Kidney glomerular epithelial cell (primary cell): ENCODE measurements around the gene GNAO1.

Experiments used
- DNase-seq: peaks from one replicate; lab custom pipeline; 2025; lab: John Stamatoyannopoulos, UW

The GNAO1 gene

GRCh38 chr16:56241596-56241995 lies 50.3 kb downstream of the GNAO1 start:
- DNase-seq, result no peak

GRCh38 chr16:56242740-56243139 lies 51.5 kb downstream of the GNAO1 start:
- DNase-seq, result no peak

GRCh38 chr16:56244612-56245011 lies 53.3 kb downstream of the GNAO1 start:
- DNase-seq, result no peak

DNA sequence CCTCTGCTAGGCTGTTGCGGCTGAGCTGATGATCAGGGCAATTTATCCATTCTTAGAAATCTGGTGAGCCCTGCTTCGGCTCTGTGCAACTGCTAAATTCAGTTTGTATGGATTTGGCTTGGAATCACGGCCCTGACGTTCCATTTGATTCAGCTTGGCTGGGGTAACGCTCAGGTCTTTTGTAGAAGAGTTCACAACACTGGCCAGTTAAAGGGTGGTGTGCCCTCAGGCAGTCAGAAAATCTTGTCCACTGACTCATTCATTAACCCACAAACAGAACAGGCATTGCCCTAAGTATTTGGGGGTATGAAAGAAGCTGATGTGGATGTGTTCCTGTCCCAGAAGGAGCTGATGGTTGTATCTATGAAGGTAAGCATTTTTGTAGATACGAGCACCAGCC lies 53.9 kb downstream of the GNAO1 start:
- DNase-seq, result no peak

DNA sequence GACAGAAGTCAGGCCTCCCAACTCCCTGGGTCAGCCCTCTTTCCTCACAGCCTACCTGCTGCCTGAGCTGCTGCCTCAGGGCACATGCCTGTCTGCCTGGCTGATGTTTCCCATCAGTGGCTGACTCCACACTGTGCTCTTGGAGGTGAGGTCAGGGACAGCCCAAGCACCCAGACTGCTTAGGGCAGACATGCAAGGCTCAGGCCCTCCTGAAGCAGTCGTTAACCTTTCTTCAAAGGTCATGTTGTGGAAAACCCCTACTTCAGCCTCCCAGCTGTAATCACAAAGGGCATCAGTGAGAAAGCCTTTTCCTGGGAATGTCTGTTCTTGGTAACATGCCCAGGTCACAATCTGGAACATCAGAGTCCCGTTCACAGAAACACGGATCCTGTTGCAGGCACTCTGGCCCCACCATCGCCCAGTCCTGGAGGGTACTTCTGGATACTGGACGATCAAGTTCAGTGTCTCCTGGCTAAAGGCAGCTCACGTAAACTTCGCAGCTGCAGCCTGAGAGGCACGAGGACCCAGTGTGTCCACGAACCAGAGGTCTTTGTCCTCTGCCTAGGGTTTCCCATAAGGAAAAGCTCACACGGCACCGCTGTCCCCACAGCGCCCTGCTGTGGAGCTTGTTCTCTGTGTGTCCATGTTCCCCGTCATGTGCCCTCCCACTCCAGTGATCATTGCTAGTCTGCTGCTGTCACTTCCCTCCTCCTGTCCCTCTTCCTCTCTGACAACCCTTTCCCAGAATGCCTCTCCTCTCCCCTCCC lies 54.9 kb downstream of the GNAO1 start:
- peak; percentile 50 for DNase-seq

- DNase-seq, result no peak
Measured at GRCh38 chr16:56247018-56247417, 55.7 kb downstream of the GNAO1 start.

DNA sequence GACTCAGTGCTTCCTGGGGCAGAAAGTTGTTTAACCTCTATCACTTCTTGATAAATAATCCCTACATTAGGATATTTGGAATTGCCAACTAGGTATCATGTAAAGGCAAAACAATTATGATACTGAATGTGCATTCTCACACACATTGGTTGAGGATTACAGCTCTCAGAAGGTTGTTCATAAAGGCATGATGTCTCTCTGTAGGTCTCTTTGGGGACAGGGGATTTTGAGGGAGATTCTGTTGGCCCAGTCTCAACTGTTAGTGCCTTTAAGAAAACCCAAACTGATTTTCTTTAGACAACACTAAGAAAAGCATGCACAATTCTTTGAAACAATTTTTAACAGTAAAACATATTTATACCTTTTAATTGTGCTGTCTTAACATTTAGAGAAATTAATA lies 56.5 kb downstream of the GNAO1 start:
- DNase-seq, result no peak

DNA sequence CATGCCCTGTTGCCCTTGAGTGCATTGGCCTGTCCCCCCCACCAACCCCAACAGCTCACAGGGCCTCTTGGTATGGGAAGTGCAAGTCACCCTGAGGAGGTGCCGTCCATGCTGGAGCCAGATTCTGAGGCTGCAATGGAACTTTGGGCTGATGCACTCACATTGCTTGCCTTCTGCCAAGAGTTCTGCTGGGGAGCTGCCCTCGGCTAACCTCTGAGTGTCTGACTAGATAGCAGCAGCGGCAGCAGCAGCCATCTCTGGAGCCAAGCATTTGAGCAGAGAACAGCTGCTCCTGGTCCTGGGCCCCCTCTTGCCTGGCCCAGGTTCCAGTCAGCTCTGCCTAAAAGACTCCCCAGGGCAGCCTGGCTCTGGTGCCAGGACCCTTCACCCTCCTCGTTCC lies 61.5 kb downstream of the GNAO1 start:
- DNase-seq, result no peak

DNA sequence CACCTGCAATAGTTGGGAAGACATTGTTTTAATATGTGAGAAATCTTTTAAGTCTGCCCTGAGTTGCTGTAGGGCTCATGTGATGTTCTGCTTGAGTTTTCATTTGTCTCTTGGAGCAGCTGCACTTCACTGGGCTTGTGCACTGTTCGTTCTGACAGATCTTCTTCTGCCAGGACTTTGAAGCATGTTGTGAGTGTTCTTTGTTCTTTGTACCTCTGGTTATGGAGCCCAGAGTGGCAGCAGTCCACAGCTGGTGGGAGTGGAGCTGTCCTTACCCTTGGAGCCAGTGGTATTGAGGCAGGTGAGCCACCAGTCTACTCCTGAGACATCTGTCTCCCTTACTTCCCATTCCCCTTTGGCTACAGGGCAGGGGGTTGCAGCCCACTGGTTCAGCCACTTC lies 64.6 kb downstream of the GNAO1 start:
- DNase-seq, result no peak

DNA sequence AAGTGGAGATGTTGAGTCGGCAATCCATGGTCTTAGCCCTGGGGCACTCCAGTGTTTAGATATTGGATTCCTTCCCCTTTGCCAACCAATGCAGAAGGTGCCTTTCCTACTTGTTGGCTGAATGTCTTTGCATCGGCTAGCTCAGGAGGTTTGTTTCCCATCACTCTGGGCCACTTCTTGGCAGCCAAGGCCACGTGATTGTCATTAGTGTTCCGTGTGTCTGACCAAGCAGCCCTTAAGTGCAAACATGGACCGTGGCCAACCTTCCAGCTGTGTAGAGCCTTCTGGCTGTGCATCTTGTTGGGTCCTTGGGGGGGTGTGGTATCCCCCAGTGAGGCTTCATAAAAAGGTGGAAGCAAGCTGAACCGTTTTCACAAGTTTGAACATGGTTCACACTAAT lies 66.0 kb downstream of the GNAO1 start:
- DNase-seq, result no peak

DNA sequence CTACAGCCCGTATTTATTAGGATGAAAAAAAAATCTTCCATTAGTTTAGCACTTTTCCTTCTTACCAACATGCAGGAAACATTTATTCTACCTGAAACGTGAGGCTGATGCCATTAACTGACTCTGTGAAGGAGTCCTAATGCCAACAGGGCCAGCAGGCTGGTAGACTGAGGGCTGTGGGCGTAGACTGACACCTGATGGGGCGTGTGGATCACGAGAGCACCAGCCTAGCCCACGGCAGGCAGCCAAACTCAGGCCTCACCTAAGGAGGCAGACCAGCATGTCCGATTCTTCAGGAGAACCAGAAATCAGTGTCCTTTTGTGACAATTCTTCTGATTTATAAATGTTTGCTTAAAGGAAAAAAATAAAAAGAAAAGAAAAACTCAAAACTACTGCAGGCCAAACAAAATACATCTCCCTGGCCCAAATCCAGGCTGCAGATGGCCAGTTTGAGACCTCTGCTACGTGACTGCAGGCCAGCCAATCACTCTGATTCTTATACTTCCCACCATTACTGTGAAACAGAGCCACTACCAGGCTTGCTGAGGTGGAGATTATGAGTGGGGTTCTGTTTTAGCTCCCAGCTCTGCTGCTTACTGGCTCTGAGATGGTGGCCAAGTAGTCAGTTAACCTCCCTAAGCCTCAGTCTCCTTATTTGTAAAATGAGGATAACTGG lies 66.5 kb downstream of the GNAO1 start:
- DNase-seq, result no peak

DNA sequence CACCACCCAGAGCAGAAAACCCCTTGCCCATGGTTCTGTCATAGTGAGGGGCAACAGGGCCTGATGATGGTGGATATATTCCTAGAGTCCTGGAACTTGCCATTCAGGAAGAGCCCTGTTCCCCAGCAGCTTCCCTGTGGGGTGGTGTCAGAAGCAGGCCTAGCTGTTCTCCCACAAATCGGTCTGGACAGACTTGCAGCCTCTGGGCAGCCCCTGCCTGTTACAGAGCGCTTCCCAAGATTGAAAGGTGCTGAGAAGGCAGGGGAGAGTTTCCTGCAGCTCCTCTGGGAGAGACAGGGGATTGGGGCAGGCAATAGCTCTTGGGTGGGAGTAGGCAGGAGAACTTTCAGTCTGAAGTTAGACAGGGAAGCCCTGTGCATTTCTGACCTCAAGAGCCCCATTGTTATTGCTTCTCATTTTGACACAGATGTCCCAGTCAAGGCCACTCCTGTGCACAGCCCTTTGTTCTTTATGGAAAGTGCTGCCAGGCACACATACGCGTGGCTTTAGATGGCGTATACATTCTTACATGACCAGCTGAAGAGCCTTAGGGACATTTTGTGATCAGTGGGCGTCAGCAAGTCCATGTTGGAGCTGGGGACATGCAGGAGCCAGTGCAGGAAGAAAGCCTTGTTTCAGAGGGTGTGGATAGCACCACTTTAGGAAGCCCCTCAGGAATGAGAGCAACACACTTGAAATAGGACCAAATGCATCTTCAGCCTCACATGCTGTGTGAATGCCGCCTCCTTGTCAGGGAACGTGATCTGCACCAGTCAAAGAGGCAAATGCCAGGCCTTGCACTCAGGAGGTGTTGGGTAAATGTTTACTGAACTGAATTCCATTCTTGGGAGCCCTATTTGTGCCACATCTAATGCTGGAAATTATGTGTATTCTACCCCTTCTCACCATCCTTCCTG lies 67.5 kb downstream of the GNAO1 start:
- DNase-seq, result no peak

DNA sequence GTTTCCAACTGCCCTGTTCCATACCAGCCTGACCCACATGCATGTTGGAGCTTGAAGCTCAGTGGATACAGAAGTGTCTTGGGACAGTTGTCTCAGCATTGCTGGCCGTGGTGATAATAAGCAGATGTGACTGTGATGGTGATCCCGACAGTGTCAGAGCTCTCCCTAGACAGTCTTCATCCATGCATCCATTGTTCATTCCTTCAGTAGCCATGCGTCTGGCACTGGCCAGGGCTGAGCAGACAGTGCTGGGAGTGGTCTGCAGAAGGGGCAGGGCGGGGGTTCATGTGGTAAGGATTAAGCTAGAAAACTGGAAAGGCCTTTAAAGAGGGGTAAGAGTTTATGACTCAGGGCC lies 68.1 kb downstream of the GNAO1 start:
- no peak for DNase-seq

DNA sequence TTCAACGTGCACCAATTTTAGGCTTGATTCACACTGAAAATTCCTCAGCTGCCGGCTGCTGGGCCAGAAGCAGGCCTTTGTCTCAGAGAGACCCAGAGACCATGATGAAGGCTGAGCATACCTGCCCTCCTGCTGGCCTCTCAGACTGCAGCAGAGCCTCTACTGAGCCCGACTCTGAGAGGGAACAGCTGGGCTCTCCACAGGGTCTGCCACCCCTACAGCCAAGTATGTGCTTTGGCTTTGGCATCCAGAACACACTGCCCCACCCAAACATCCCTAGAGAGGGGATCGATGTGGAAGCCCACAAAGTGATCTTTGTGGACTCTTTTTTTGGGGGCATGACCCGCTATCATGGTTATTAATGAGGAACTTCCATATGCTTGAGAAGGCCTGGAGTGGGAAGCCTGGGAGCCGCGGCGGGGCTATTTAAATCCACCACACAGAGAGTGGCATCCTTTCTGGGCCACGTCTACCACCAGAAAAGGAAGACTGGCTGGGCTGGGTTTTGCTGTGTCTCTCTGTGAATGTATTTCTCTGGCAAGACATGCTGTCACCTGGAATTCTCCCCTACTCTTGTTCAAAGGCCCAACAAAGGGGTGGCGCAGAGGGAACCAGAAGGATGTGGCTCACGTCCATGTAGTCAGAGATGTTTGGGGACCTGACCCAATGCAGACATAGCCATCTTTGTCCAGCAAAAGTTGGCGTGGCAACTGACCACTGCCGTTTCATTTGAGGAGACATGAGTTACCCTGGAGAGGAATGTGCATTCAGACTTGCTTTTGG lies 69.3 kb downstream of the GNAO1 start:
- DNase-seq, result no peak

- DNase-seq, result no peak
Measured at GRCh38 chr16:56261656-56262055, 70.4 kb downstream of the GNAO1 start.

- DNase-seq, result no peak
Measured at GRCh38 chr16:56262148-56262547, 70.9 kb downstream of the GNAO1 start.

DNA sequence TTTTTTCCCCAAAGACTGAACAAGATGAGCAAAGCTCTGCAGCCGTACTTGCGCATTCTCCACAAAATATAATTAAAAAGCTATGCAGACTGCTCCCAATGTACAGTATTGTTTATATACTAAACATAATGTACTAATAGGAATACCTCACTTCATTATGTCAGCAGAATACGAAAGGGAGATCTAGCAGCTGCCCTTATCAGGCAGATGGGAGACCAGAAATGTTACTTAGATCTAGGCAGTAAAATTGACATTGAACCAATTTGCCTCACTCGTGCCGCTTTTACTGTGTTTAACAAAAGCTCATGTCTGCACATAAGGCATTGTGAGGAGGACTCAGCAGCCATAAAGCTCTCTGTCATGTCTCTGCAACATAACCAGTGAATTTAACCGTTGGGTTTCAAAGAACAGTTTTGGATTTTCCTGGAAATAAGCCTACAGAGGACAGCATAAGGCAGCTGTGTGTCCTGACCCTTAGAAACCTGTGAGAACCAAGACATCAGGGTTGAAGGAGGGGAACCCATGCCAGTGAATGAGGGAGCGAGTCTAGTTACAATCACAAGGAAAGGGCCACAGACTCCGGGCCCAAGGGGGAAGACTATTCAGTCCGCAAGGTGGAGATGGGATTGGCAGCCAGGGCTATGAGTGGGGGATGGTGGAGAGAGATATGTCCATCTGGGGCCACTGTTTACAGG lies 71.4 kb downstream of the GNAO1 start:
- no peak for DNase-seq

- no peak for DNase-seq
Measured at GRCh38 chr16:56263711-56264608, 72.7 kb downstream of the GNAO1 start.

GRCh38 chr16:56264609-56264972 lies 73.3 kb downstream of the GNAO1 start:
- no peak for DNase-seq

GRCh38 chr16:56265184-56265583 lies 73.9 kb downstream of the GNAO1 start:
- DNase-seq, result no peak
